GM18511 (cell line): ENCODE data around the gene MAGEA3.
"Not testable (repeated sequence)": the region's sequence is repeated elsewhere in the genome, so short reads cannot be mapped to it uniquely, and the experiment has no call there.

Source experiments
- ATAC-seq: cut with Tn5 transposase; IDR thresholded peaks from one replicate; pipeline ENCODE4 v1.9.1; 2021; ENCODE audit warnings: mild to moderate bottlenecking, moderate library complexity; ENCODE audit not compliant: unreplicated experiment

MAGEA3 gene

DNA sequence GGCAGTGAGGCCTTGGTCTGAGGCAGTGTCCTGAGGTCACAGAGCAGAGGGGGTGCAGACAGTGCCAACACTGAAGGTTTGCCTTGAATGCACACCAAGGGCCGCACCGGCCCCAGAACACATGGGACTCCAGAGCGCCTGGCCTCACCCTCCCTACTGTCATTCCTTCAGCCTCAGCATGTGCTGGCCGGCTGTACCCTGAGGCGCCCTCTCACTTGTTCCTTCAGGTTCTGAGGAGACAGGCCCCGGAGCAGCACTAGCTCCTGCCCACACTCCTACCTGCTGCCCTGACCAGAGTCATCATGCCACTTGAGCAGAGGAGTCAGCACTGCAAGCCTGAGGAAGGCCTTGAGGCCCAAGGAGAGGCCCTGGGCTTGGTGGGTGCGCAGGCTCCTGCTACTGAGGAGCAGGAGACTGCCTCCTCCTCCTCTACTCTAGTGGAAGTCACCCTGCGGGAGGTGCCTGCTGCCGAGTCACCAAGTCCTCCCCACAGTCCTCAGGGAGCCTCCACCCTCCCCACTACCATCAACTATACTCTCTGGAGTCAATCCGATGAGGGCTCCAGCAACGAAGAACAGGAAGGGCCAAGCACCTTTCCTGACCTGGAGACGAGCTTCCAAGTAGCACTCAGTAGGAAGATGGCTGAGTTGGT is 37.4 kb downstream of the MAGEA3 start:
- ATAC-seq: no peak

DNA sequence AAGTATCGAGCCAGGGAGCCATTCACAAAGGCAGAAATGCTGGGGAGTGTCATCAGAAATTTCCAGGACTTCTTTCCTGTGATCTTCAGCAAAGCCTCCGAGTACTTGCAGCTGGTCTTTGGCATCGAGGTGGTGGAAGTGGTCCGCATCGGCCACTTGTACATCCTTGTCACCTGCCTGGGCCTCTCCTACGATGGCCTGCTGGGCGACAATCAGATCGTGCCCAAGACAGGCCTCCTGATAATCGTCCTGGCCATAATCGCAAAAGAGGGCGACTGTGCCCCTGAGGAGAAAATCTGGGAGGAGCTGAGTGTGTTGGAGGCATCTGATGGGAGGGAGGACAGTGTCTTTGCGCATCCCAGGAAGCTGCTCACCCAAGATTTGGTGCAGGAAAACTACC is 37.9 kb downstream of the MAGEA3 start:
- ATAC-seq: not testable (repeated sequence)

DNA sequence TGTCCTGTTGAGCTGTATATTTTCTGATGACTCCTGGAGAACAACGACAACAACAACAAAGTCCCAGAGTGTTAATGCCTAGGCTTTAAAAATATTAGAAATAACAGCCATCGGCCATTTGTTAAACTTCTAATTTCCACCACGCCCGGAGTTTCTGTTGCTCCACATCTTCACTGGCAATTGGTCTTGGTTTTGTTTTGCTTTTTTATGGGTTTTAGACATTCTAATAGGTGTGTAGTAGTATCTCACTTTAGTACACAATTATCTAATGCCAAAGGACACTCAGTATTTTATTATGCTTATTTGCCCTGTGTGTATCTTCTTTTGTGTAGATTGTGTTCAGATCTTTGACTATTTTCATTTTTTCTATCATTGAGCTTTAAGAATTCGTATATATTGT is 40.0 kb downstream of the MAGEA3 start:
- no peak for ATAC-seq
